NB4 (cell line): Measurements from ENCODE around the gene STRN4.

Experiments
- DNase-seq: peaks from one replicate; pipeline ENCODE4 v3.0.0; 2010; ENCODE audit warnings: low read depth
- H3K4me3 ChIP-seq: one replicate; pipeline ENCODE4 v1.5.1; 2011; ENCODE audit warnings: mild to moderate bottlenecking, low read depth, low read length, moderate library complexity
- CTCF ChIP-seq: IDR thresholded peaks from one replicate; pipeline ENCODE4 v1.5.1; 2012; ENCODE audit warnings: low read depth, low read length
- MAX ChIP-seq: IDR thresholded peaks from 2 replicates; pipeline ENCODE4 v1.6.1; 2011; ENCODE audit warnings: low read depth, low read length
- MYC ChIP-seq: IDR thresholded peaks from 2 replicates; pipeline ENCODE4 v1.6.1; 2011; ENCODE audit warnings: low read depth, low read length
- POLR2A ChIP-seq: IDR thresholded peaks from 2 replicates; pipeline ENCODE4 v1.6.1; 2011; ENCODE audit warnings: mild to moderate bottlenecking; ENCODE audit not compliant: insufficient read length; ENCODE audit errors: extremely low read depth

Gene STRN4

GRCh38 chr19:46745030-46745429, 1.2 kb downstream of the STRN4 start:
- H3K4me3 ChIP-seq: peak overlapping the region; percentile 90
- peak; percentile 59 for TF ChIP-seq MAX
- no peak for TF ChIP-seq CTCF
- TF ChIP-seq MYC: peak; percentile 26; the same call in 1 of the 2 replicates
- no peak for TF ChIP-seq POLR2A
- no peak for DNase-seq

GRCh38 chr19:46744005-46744691, 2.1 kb downstream of the STRN4 start:
- peak overlapping the region; percentile 90 for H3K4me3 ChIP-seq
- TF ChIP-seq MYC: no peak
- TF ChIP-seq MAX: no peak
- no peak for TF ChIP-seq POLR2A
- no peak for TF ChIP-seq CTCF
- DNase-seq: no peak

- TF ChIP-seq MYC (no peak), CTCF (no peak), MAX (no peak), POLR2A (no peak)
- no peak for DNase-seq
- no peak overlapping the region for H3K4me3 ChIP-seq
Observed at GRCh38 chr19:46742926-46743480, 3.2 kb downstream of the STRN4 start.

- H3K4me3 ChIP-seq: no peak overlapping the region
- no peak for TF ChIP-seq MYC
- DNase-seq: no peak
Observed at GRCh38 chr19:46741447-46741846, 4.8 kb downstream of the STRN4 start.

- no peak for TF ChIP-seq MAX
- TF ChIP-seq MYC: no peak
- TF ChIP-seq POLR2A: no peak
- TF ChIP-seq CTCF: no peak
- no peak for DNase-seq
- no peak overlapping the region for H3K4me3 ChIP-seq
Observed at GRCh38 chr19:46739290-46739771, 6.9 kb downstream of the STRN4 start.

- no peak for TF ChIP-seq CTCF
- TF ChIP-seq POLR2A: no peak
- no peak for TF ChIP-seq MAX
- no peak for TF ChIP-seq MYC
- no peak overlapping the region for H3K4me3 ChIP-seq
- no peak for DNase-seq
Observed at GRCh38 chr19:46737761-46738171, 8.5 kb downstream of the STRN4 start.
